Esophagus squamous epithelium (tissue), 4 donors: ENCODE results near the gene PHC2.

Experiments
- POLR2A ChIP-seq, 4 donors: fragments of 450-650 bp; IDR thresholded peaks; one replicate each; pipeline ENCODE4 v1.6.1; 2017; ENCODE audit warnings: antibody characterized with exemption in 4 of 4, mild to moderate bottlenecking in 4 of 4, moderate library complexity in 3 of 4
- TF ChIP-seq, protein P1 (sequence below), 6 experiments: fragments of 450-650 bp in 4 of 6; fragments of 200-600 bp in 2 of 6; sonication (generic) in 2 of 6; IDR thresholded peaks; one replicate each; pipeline ENCODE4 v1.5.1; 2016 to 2019; ENCODE audit warnings: antibody characterized with exemption in 6 of 6, mild to moderate bottlenecking in 4 of 6, moderate library complexity in 4 of 6

DNA sequence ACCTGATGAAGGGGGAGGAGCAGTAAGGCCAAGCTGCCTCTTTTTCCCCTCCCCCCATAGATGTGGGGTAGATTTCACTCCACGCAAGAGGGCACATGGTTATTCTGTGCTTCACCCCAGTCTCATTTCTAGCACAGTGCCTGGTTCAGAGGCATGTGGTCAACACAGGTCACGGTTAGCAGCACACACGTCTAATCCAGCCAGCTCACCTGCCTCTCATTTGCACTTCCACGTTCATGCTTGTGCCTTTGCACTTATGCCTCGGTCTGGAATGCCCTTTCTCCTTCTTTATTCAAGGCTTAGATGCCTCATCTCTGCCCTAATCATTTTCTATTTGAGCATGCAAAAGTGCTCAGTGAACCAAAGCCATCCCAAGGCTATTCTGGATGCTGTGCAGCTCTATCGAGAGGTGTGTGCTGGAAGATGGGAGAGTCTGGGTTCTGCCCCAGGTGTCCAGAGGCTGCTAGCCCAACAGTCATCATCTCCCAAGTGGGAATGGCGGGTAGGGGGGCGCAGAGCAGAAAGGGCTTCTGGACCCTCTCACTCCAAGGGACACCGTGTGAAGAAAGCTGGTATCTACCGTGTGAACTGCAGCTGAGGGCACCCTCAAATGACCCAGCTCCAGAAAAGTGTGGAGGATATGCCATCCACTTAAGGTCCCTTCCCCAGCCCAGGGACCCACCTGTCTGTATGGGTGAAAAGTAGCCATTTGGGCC lies 107.9 kb downstream of the PHC2 start:
- TF ChIP-seq POLR2A (IDR thresholded peaks at IDR 0.05) = no peak
- TF ChIP-seq, protein P1, sequence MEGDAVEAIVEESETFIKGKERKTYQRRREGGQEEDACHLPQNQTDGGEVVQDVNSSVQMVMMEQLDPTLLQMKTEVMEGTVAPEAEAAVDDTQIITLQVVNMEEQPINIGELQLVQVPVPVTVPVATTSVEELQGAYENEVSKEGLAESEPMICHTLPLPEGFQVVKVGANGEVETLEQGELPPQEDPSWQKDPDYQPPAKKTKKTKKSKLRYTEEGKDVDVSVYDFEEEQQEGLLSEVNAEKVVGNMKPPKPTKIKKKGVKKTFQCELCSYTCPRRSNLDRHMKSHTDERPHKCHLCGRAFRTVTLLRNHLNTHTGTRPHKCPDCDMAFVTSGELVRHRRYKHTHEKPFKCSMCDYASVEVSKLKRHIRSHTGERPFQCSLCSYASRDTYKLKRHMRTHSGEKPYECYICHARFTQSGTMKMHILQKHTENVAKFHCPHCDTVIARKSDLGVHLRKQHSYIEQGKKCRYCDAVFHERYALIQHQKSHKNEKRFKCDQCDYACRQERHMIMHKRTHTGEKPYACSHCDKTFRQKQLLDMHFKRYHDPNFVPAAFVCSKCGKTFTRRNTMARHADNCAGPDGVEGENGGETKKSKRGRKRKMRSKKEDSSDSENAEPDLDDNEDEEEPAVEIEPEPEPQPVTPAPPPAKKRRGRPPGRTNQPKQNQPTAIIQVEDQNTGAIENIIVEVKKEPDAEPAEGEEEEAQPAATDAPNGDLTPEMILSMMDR (IDR thresholded peaks at IDR 0.05) = no peak
